H1 (cell line): ENCODE measurements around the gene VPS26B. TPM values are rescaled to one million over a fixed set of nuclear protein-coding genes. Genes with fewer than 3 reads are reported as not detected.

Experiments used
- CTCF ChIA-PET: fragments of 300-600 bp; sonication (Branson Sonifier 250); formaldehyde crosslinking; loops from one replicate; lab custom pipeline; 2021; ENCODE audit not compliant: partially characterized antibody; lab: Charles Lee
- POLR2A ChIA-PET: fragments of 300-600 bp; sonication (Branson Sonifier 250); formaldehyde crosslinking; loops from one replicate; lab custom pipeline; 2021; ENCODE audit warnings: inconsistent platforms; ENCODE audit not compliant: partially characterized antibody; lab: Charles Lee
- DNase-seq, 2 experiments: peaks; one replicate each; pipeline versions ENCODE4 v3.0.0 to v3.0.0-alpha.2; 2010 to 2022; ENCODE audit warnings: low spot score in 2 of 2, low read depth in 1 of 2, mixed read lengths in 1 of 2
- FAIRE-seq: peaks from 2 replicates; lab custom pipeline; 2011; peaks lifted over from hg19 to GRCh38; lab: Jason Lieb, UNC
- H2AFZ ChIP-seq: 2 replicates; pipeline ENCODE4 v1.8.1; 2012; ENCODE audit warnings: low read length, inconsistent platforms
- H2AK5ac ChIP-seq: 2 replicates; pipeline ENCODE4 v1.6.1; 2013; ENCODE audit warnings: low read depth, low read length
- H2BK120ac ChIP-seq: replicated peaks from 2 replicates; pipeline ENCODE3; 2013; ENCODE audit warnings: low read depth, low read length, inconsistent platforms
- H2BK12ac ChIP-seq: 2 replicates; pipeline ENCODE4 v1.6.1; 2013; ENCODE audit warnings: low read depth, low read length
- H2BK15ac ChIP-seq: 2 replicates; pipeline ENCODE4 v1.6.1; 2013; ENCODE audit warnings: low read length
- H2BK20ac ChIP-seq: 2 replicates; pipeline ENCODE4 v1.6.1; 2013; ENCODE audit warnings: low read length
- H2BK5ac ChIP-seq: 2 replicates; pipeline ENCODE4 v1.6.1; 2013; ENCODE audit warnings: low read depth, low read length
- H3K14ac ChIP-seq: 2 replicates; pipeline ENCODE4 v1.6.1; 2013; ENCODE audit warnings: inconsistent platforms; ENCODE audit not compliant: insufficient read length
- H3K18ac ChIP-seq: 2 replicates; pipeline ENCODE4 v1.6.1; 2013; ENCODE audit warnings: low read length; ENCODE audit errors: extremely low read depth
- H3K23ac ChIP-seq: 2 replicates; pipeline ENCODE4 v1.6.1; 2013; ENCODE audit warnings: inconsistent platforms; ENCODE audit not compliant: insufficient read length
- H3K23me2 ChIP-seq: 2 replicates; pipeline ENCODE4 v1.6.1; 2013; ENCODE audit warnings: low read depth, low read length
- H3K27ac ChIP-seq: 2 replicates; pipeline ENCODE4 v1.6.1; 2011; ENCODE audit warnings: low read depth, low read length, inconsistent platforms
- H3K27me3 ChIP-seq, 4 experiments: replicated peaks in 1 of 4; 1 replicate in 1 of 4; 2 replicates in 3 of 4; pipeline versions ENCODE4 v1.6.1 to v1.8.1; 2011 to 2013; ENCODE audit warnings: low read length in 3 of 4, mild to moderate bottlenecking in 3 of 4, inconsistent platforms in 2 of 4, mixed read lengths in 2 of 4, moderate library complexity in 1 of 4; ENCODE audit not compliant: control insufficient read depth in 3 of 4, insufficient read depth in 3 of 4; ENCODE audit errors: extremely low read depth in 1 of 4
- H3K36me3 ChIP-seq, 4 experiments: 2 replicates each; pipeline versions ENCODE4 v1.6.1 to v1.8.1; 2011 to 2013; ENCODE audit warnings: mild to moderate bottlenecking in 4 of 4, low read length in 3 of 4, moderate library complexity in 2 of 4, control low read depth in 1 of 4, inconsistent platforms in 1 of 4; ENCODE audit not compliant: insufficient read depth in 4 of 4, control insufficient read depth in 2 of 4
- H3K4ac ChIP-seq: replicated peaks from 2 replicates; pipeline ENCODE3; 2013; ENCODE audit warnings: low read length, low read depth, mixed read lengths, inconsistent platforms; ENCODE audit not compliant: insufficient read length
- H3K4me1 ChIP-seq, 4 experiments: replicated peaks in 1 of 4; 1 replicate in 1 of 4; 2 replicates in 3 of 4; pipeline versions ENCODE4 v1.6.1 to v1.8.1; 2011 to 2013; ENCODE audit warnings: low read length in 3 of 4, inconsistent platforms in 2 of 4, mixed read lengths in 1 of 4; ENCODE audit not compliant: insufficient read depth in 4 of 4, control insufficient read depth in 3 of 4
- H3K4me2 ChIP-seq, 2 experiments: 2 replicates each; pipeline versions ENCODE4 v1.6.1 to v1.8.1; 2011 to 2013; ENCODE audit warnings: low read depth in 2 of 2, low read length in 2 of 2, control low read depth in 1 of 2, inconsistent platforms in 1 of 2, mild to moderate bottlenecking in 1 of 2; ENCODE audit not compliant: insufficient read depth in 1 of 2
- H3K4me3 ChIP-seq, 4 experiments: fragments of 200-600, 300-600 bp in 1 of 4; sonication (generic), shearing (Covaris generic), sonication (Bioruptor Twin) in 1 of 4; 2 replicates each; pipeline versions ENCODE4 v1.5.1 to v1.8.1; 2011 to 2016; ENCODE audit warnings: low read length in 4 of 4, low read depth in 3 of 4, control low read depth in 2 of 4, inconsistent platforms in 2 of 4, mild to moderate bottlenecking in 2 of 4, mixed read lengths in 1 of 4, moderate library complexity in 1 of 4; ENCODE audit not compliant: insufficient read depth in 2 of 4; ENCODE audit errors: extremely low read depth in 1 of 4
- H3K56ac ChIP-seq: replicated peaks from 2 replicates; pipeline ENCODE3; 2013; ENCODE audit warnings: low read depth, mild to moderate bottlenecking, mixed read lengths, low read length, inconsistent platforms; ENCODE audit not compliant: insufficient read length
- H3K79me1 ChIP-seq: 2 replicates; pipeline ENCODE4 v1.6.1; 2013; ENCODE audit warnings: low read depth, low read length, control low read depth
- H3K79me2 ChIP-seq, 2 experiments: 2 replicates each; pipeline versions ENCODE4 v1.6.1 to v1.8.1; 2012 to 2013; ENCODE audit warnings: low read length in 2 of 2, mild to moderate bottlenecking in 2 of 2, inconsistent platforms in 1 of 2; ENCODE audit not compliant: insufficient read depth in 2 of 2, control insufficient read depth in 1 of 2
- H3K9ac ChIP-seq, 4 experiments: replicated peaks in 1 of 4; 1 replicate in 1 of 4; 2 replicates in 3 of 4; pipeline versions ENCODE4 v1.6.1 to v1.8.1; 2011 to 2013; ENCODE audit warnings: low read depth in 3 of 4, low read length in 3 of 4, control low read depth in 2 of 4, mild to moderate bottlenecking in 2 of 4, moderate library complexity in 2 of 4, inconsistent platforms in 1 of 4; ENCODE audit errors: extremely low read depth in 1 of 4
- H3K9me3 ChIP-seq, 2 experiments: 2 replicates each; pipeline versions ENCODE4 v1.6.1 to v1.8.1; 2012 to 2013; ENCODE audit warnings: mild to moderate bottlenecking in 2 of 2, moderate library complexity in 2 of 2, control low read depth in 1 of 2, inconsistent platforms in 1 of 2, low read depth in 1 of 2, low read length in 1 of 2, mixed read lengths in 1 of 2; ENCODE audit not compliant: insufficient read depth in 2 of 2
- H4K20me1 ChIP-seq, 2 experiments: replicated peaks in 1 of 2; 2 replicates each; pipeline versions ENCODE3 to v1.8.1; 2011 to 2013; ENCODE audit warnings: inconsistent platforms in 2 of 2, low read length in 2 of 2, mild to moderate bottlenecking in 1 of 2; ENCODE audit not compliant: insufficient read depth in 2 of 2, control insufficient read depth in 1 of 2
- H4K5ac ChIP-seq: 2 replicates; pipeline ENCODE4 v1.6.1; 2013; ENCODE audit warnings: low read length, low read depth, mixed read lengths, inconsistent platforms; ENCODE audit not compliant: insufficient read length
- H4K8ac ChIP-seq: 2 replicates; pipeline ENCODE4 v1.8.0; 2013; ENCODE audit warnings: mild to moderate bottlenecking, moderate library complexity, low read length, inconsistent platforms; ENCODE audit not compliant: insufficient read depth; ENCODE audit errors: extremely low read depth
- H4K91ac ChIP-seq: replicated peaks from 2 replicates; pipeline ENCODE3; 2013; ENCODE audit warnings: low read length, mixed read lengths, inconsistent platforms; ENCODE audit not compliant: insufficient read length
- EGR1 ChIP-seq: IDR thresholded peaks from 2 replicates; pipeline ENCODE4 v1.6.1; 2011; ENCODE audit warnings: low read depth, low read length, borderline replicate concordance
- TCF12 ChIP-seq: IDR thresholded peaks from 2 replicates; pipeline ENCODE4 v1.6.1; 2011; ENCODE audit warnings: low read depth, mild to moderate bottlenecking, low read length
- ZNF274 ChIP-seq: IDR thresholded peaks from 2 replicates; pipeline ENCODE4 v1.7.0; 2012; ENCODE audit warnings: low read length, borderline replicate concordance; ENCODE audit errors: extremely low read depth
- WGBS, 2 experiments: shearing (Covaris generic) in 1 of 2; methylation state at CpG; one replicate each; pipeline versions ENCODE4 v1.1.6 to v1.1.7; 2013 to 2015; ENCODE audit warnings: low lambda C conversion rate in 2 of 2, mixed read lengths in 2 of 2, inconsistent platforms in 1 of 2, low coverage in 1 of 2, missing lambda C conversion rate in 1 of 2; ENCODE audit not compliant: insufficient replicate concordance in 2 of 2, insufficient coverage in 1 of 2, insufficient read length in 1 of 2; ENCODE audit errors: extremely low coverage in 1 of 2, missing lambda C conversion rate in 1 of 2; 5-methylcytosine and 5-hydroxymethylcytosine counted together
- polyA plus RNA-seq, 7 experiments: library from polyadenylated mRNA; depleted of rRNA in 3 of 7; stranded (reverse) in 5 of 7; unstranded in 2 of 7; fragments of >200 nt in 5 of 7; fragments of 200-250 nt in 2 of 7; gene quantifications; 1 replicate in 5 of 7; 2 replicates in 1 of 7; 4 replicates in 1 of 7; pipeline versions ENCODE4 v1.2.1 to v1.2.3, GENCODE V29; 2011 to 2013; ENCODE audit warnings: missing spikeins in 2 of 7, mixed read lengths in 2 of 7
- total RNA-seq: library from RNA; stranded (reverse); fragmentation: NEBNext Ultra II Directional; extraction: Animal tissue kit (Norgen Biotek cat#: 25700); gene quantifications from 2 replicates; pipeline ENCODE4 v1.2.1, GENCODE V29; 2021

The VPS26B gene
- total and polyA plus RNA-seq, 2 of the 8 experiments (the other 6 are each of a cell fraction or from before 2014, with no cell fraction given) = 18.3 to 27.0 TPM

GRCh38 chr11:134237557-134237922 is 13.1 kb downstream of the VPS26B start:
- no peaks in the 10 kb centered on the region for H3K27me3 ChIP-seq
- H4K91ac ChIP-seq = no peak overlapping the region
- no peak overlapping the region for H4K8ac ChIP-seq
- H3K4me3 ChIP-seq = no peak overlapping the region
- no peak overlapping the region for H3K14ac ChIP-seq
- no peak overlapping the region for H3K4me2 ChIP-seq
- no peaks in the 10 kb centered on the region; the same call in 1 of the 2 replicates for H3K79me1 ChIP-seq
- no peak overlapping the region for H3K23ac ChIP-seq
- H3K56ac ChIP-seq = no peak overlapping the region
- H2BK5ac ChIP-seq = no peak overlapping the region
- no peak overlapping the region for H3K27ac ChIP-seq
- H3K18ac ChIP-seq = no peak overlapping the region
- no peak overlapping the region for H2BK15ac ChIP-seq
- H3K23me2 ChIP-seq = no peaks in the 10 kb centered on the region
- H3K79me2 ChIP-seq = no peaks in the 10 kb centered on the region
- no peaks in the 10 kb centered on the region for H3K9me3 ChIP-seq
- H4K20me1 ChIP-seq = no peaks in the 10 kb centered on the region
- ChIA-PET POLR2A (interaction anchor here (1.0 kb wide), 1 partner anchor 22 kb away, joined by 3 read pairs; no protein-coding TSS in a partner anchor), CTCF (no interaction called here)
- no peaks in the 10 kb centered on the region; a peak in 2 of 8 replicates for H3K36me3 ChIP-seq
- no peaks in the 10 kb centered on the region for H3K4me1 ChIP-seq
- H2BK12ac ChIP-seq = no peak overlapping the region
- no peak for DNase-seq
- WGBS, 2 experiments = 84% methylated on average over 11 of the region's 11 CpGs; no CpG with 5 or more reads in 1 of the 2 experiments
- H2BK120ac ChIP-seq = no peak overlapping the region
- no peak overlapping the region for H3K9ac ChIP-seq
- no peak overlapping the region for H3K4ac ChIP-seq
- no peak overlapping the region for H2BK20ac ChIP-seq
- TF ChIP-seq TCF12 = no peak
- no peak for TF ChIP-seq EGR1
- no peak for TF ChIP-seq ZNF274
- TF ChIP-seq, all 59 proteins: peak for 0
- no peak for FAIRE-seq
- Histone ChIP-seq H2AFZ (no peak overlapping the region), H4K5ac (no peak overlapping the region), H2AK5ac (no peak overlapping the region)
